IMR-90 (cell line): ENCODE measurements around the gene F12. TPM values are rescaled to one million over a fixed set of nuclear protein-coding genes. Genes with fewer than 3 reads are reported as not detected.

Experiments
- ATAC-seq: fragments of 200-7000 bp; cut with Tn5 transposase; 2 replicates; pipeline ENCODE4 v1.9.1; 2020; ENCODE audit warnings: low read depth, mild to moderate bottlenecking, moderate library complexity
- BruUV-seq: library from RNA; stranded (reverse); fragments of 400-500 nt; replicated peaks from 2 replicates; lab custom pipeline; 2021; lab: Mats Ljungman, UMichigan
- CTCF ChIA-PET: fragments of 300-600 bp; formaldehyde crosslinking; extraction: SDS; loops from one replicate; lab custom pipeline; 2021; ENCODE audit warnings: antibody characterized with exemption; lab: Yijun Ruan, JAX
- POLR2A ChIA-PET: fragments of 300-600 bp; sonication (Branson Sonifier 250); formaldehyde crosslinking; loops from one replicate; lab custom pipeline; 2022; ENCODE audit warnings: antibody characterized with exemption; ENCODE audit not compliant: unreplicated experiment; lab: Charles Lee
- DNase-seq: peaks from one replicate; pipeline ENCODE4 v3.0.0; 2013
- H2AFZ ChIP-seq: replicated peaks from 2 replicates; pipeline ENCODE3; 2013; ENCODE audit warnings: low read length, mild to moderate bottlenecking; ENCODE audit not compliant: poor library complexity
- H2AK5ac ChIP-seq: 2 replicates; pipeline ENCODE4 v1.6.1; 2013; ENCODE audit warnings: low read depth, low read length, inconsistent platforms
- H2AK9ac ChIP-seq: replicated peaks from 2 replicates; pipeline ENCODE3; 2013; ENCODE audit warnings: mild to moderate bottlenecking, low read depth, low read length, moderate library complexity; ENCODE audit not compliant: poor library complexity
- H2BK120ac ChIP-seq: 2 replicates; pipeline ENCODE4 v1.6.1; 2013; ENCODE audit warnings: low read depth, low read length, inconsistent platforms
- H2BK15ac ChIP-seq: 3 replicates; pipeline ENCODE4 v1.6.1; 2013; ENCODE audit warnings: low read depth, low read length, inconsistent platforms
- H2BK20ac ChIP-seq: 2 replicates; pipeline ENCODE4 v1.6.1; 2013; ENCODE audit warnings: low read depth, mild to moderate bottlenecking, inconsistent platforms, low read length, moderate library complexity
- H2BK5ac ChIP-seq: 2 replicates; pipeline ENCODE4 v1.6.1; 2013; ENCODE audit warnings: mild to moderate bottlenecking, low read depth, low read length, inconsistent platforms; ENCODE audit not compliant: poor library complexity, severe bottlenecking
- H3K14ac ChIP-seq: replicated peaks from 2 replicates; pipeline ENCODE4 v1.6.1; 2013; ENCODE audit warnings: low read depth, low read length, inconsistent platforms
- H3K18ac ChIP-seq: 2 replicates; pipeline ENCODE4 v1.6.1; 2013; ENCODE audit warnings: low read depth, low read length, control low read depth
- H3K23ac ChIP-seq: 2 replicates; pipeline ENCODE4 v1.6.1; 2013; ENCODE audit warnings: low read depth, low read length, inconsistent platforms
- H3K27ac ChIP-seq: 2 replicates; pipeline ENCODE4 v1.5.1; 2013; ENCODE audit warnings: mild to moderate bottlenecking, control low read depth, low read length; ENCODE audit not compliant: insufficient read depth
- H3K27me3 ChIP-seq: 2 replicates; pipeline ENCODE4 v1.6.1; 2013; ENCODE audit warnings: low read length; ENCODE audit not compliant: control insufficient read depth, insufficient read depth
- H3K36me3 ChIP-seq: 2 replicates; pipeline ENCODE4 v1.6.1; 2013; ENCODE audit warnings: low read length, mixed read lengths; ENCODE audit not compliant: control insufficient read depth, insufficient read depth
- H3K4ac ChIP-seq: 2 replicates; pipeline ENCODE4 v1.6.1; 2013; ENCODE audit warnings: low read depth, low read length, inconsistent platforms
- H3K4me1 ChIP-seq: 2 replicates; pipeline ENCODE4 v1.6.1; 2013; ENCODE audit warnings: low read length, mixed read lengths; ENCODE audit not compliant: control insufficient read depth, insufficient read depth
- H3K4me2 ChIP-seq: 2 replicates; pipeline ENCODE4 v1.6.1; 2013; ENCODE audit warnings: low read depth, mild to moderate bottlenecking, control low read depth, low read length, moderate library complexity
- H3K4me3 ChIP-seq: 2 replicates; pipeline ENCODE4 v1.5.1; 2013; ENCODE audit warnings: low read depth, mild to moderate bottlenecking, control low read depth, low read length, moderate library complexity; ENCODE audit not compliant: insufficient read depth
- H3K56ac ChIP-seq: 2 replicates; pipeline ENCODE4 v1.6.1; 2013; ENCODE audit warnings: low read length, inconsistent platforms; ENCODE audit not compliant: insufficient read depth; ENCODE audit errors: extremely low read depth
- H3K79me1 ChIP-seq, 2 experiments: 2 replicates each; pipeline ENCODE4 v1.6.1; 2013; ENCODE audit warnings: low read length in 2 of 2, inconsistent platforms in 1 of 2, low read depth in 1 of 2
- H3K9ac ChIP-seq: 2 replicates; pipeline ENCODE4 v1.6.1; 2013; ENCODE audit warnings: low read depth, low read length, control low read depth
- H3K9me1 ChIP-seq: 2 replicates; pipeline ENCODE4 v1.6.1; 2013; ENCODE audit warnings: low read length, inconsistent platforms; ENCODE audit not compliant: insufficient read depth
- H3K9me3 ChIP-seq: 2 replicates; pipeline ENCODE4 v1.6.1; 2013; ENCODE audit warnings: low read length; ENCODE audit not compliant: control insufficient read depth, insufficient read depth
- H4K20me1 ChIP-seq: 2 replicates; pipeline ENCODE4 v1.6.1; 2013; ENCODE audit warnings: low read length, inconsistent platforms; ENCODE audit not compliant: insufficient read depth
- H4K5ac ChIP-seq: 2 replicates; pipeline ENCODE4 v1.6.1; 2013; ENCODE audit warnings: mild to moderate bottlenecking, low read depth, low read length, control low read depth
- H4K8ac ChIP-seq, 2 experiments: 2 replicates each; pipeline ENCODE4 v1.6.1; 2013; ENCODE audit warnings: low read depth in 2 of 2, low read length in 2 of 2, control low read depth in 1 of 2, inconsistent platforms in 1 of 2
- H4K91ac ChIP-seq: 2 replicates; pipeline ENCODE4 v1.6.1; 2013; ENCODE audit warnings: low read depth, low read length, inconsistent platforms; ENCODE audit not compliant: insufficient read depth
- BHLHE40 ChIP-seq: fragments of 150-350 bp; IDR thresholded peaks from 2 replicates; pipeline ENCODE4 v1.6.1; 2016; ENCODE audit warnings: mild to moderate bottlenecking, low read depth, low read length
- MAFK ChIP-seq: IDR thresholded peaks from 2 replicates; pipeline ENCODE4 v1.6.1; 2012; ENCODE audit warnings: low read depth, low read length, improper control_type of control experiment
- POLR2A ChIP-seq: IDR thresholded peaks from 2 replicates; pipeline ENCODE4 v1.6.1; 2012; ENCODE audit warnings: mild to moderate bottlenecking, low read depth, low read length
- WGBS, 2 experiments: methylation state at CpG; one replicate each; pipeline versions ENCODE4 v1.1.5 to v1.1.7; 2013; ENCODE audit warnings: missing lambda C conversion rate in 2 of 2; ENCODE audit not compliant: insufficient read length in 1 of 2; ENCODE audit errors: extremely low coverage in 2 of 2; 5-methylcytosine and 5-hydroxymethylcytosine counted together
- dilution Hi-C: fragments of 300-500 bp; cut with HindIII; formaldehyde crosslinking; loops from one replicate; pipeline ENCODE4 v1.14.3; 2018; ENCODE audit warnings: low sequenced_read_pairs; ENCODE audit not compliant: unreplicated experiment
- in situ Hi-C: fragments of 300-500 bp; cut with MboI; formaldehyde crosslinking; loops from 3 replicates; pipeline ENCODE4 v1.14.3; 2019; ENCODE audit warnings: low sequenced_read_pairs, inconsistent platforms, mixed read lengths
- intact Hi-C: fragments of 100-400 bp; cut with micrococcal nuclease; formaldehyde crosslinking; loops from 2 replicates; pipeline ENCODE4 v1.10.0; 2022
- polyA plus RNA-seq, 3 experiments: library from polyadenylated mRNA; depleted of rRNA; stranded (reverse); fragments of >200 nt; gene quantifications; 2 replicates each; pipeline ENCODE4 v1.2.3, GENCODE V29; 2012; ENCODE audit warnings: low replicate concordance in 1 of 3
- total RNA-seq: library from RNA; depleted of rRNA; stranded (reverse); fragments of >200 nt; gene quantifications from 2 replicates; pipeline ENCODE4 v1.2.3, GENCODE V29; 2012

The F12 gene
- total and polyA plus RNA-seq, 2 of the 4 experiments (the other 2 are of a cell fraction), result 0.36 to 1.2 TPM

- BruUV-seq, result no TSS peak
- dilution Hi-C loops (no loop called here), in situ Hi-C loops (no loop called here), intact Hi-C loops (no loop called here)
- Histone ChIP-seq H2AK9ac (peak overlapping the region; percentile 95), H2BK5ac (peak overlapping the region; percentile 70), H4K8ac (peak overlapping the region; percentile 95 to 98), H3K9ac (peak overlapping the region; percentile 30), H3K27ac (peak overlapping the region; percentile 85), H3K9me1 (peaks cover 15% of the 10 kb centered on the region), H3K4ac (peak overlapping the region; percentile 97), H3K14ac (peak overlapping the region; percentile 94), H4K20me1 (peaks cover 21% of the 10 kb centered on the region), H2BK20ac (peak overlapping the region; percentile 84), H3K56ac (peak overlapping the region; percentile 77), H2AFZ (peak overlapping the region; percentile 97), H3K9me3 (no peaks in the 10 kb centered on the region), H3K4me2 (peak overlapping the region; percentile 73), H2BK15ac (peak overlapping the region; percentile 97), H3K4me3 (peak overlapping the region; percentile 47), H2AK5ac (peak overlapping the region; percentile 93), H3K18ac (peak overlapping the region; percentile 75), H3K79me1 (peaks cover 13 to 40% of the 10 kb centered on the region in 2 experiments), H3K27me3 (no peaks in the 10 kb centered on the region), H3K4me1 (peaks cover 13% of the 10 kb centered on the region), H4K5ac (peak overlapping the region; percentile 94), H3K36me3 (no peaks in the 10 kb centered on the region), H4K91ac (peak overlapping the region; percentile 96), H2BK120ac (peak overlapping the region; percentile 90), H3K23ac (peak overlapping the region; percentile 83)
- TF ChIP-seq MAFK (no peak), BHLHE40 (no peak), POLR2A (no peak)
- no peak for DNase-seq
- CTCF ChIA-PET, result interaction anchor here (3.1 kb wide), 1 partner anchor 22 kb away, joined by 13 read pairs; no protein-coding TSS in a partner anchor
- no peak for ATAC-seq
- WGBS, 2 experiments, result 79% methylated on average over 5 of the region's 13 CpGs; no CpG with 5 or more reads in 1 of the 2 experiments
- POLR2A ChIA-PET, result interaction anchor here (0.7 kb wide), 1 partner anchor 35 kb away, joined by 3 read pairs; no protein-coding TSS in a partner anchor
These were observed 15.9 kb upstream of the F12 start for GRCh38 chr5:177425196-177425800.
